ELF-1 (cell line): ENCODE measurements around the gene CHMP4B.
A peak's percentile ranks its signal among the peaks of the same experiment; 100 is the strongest.

Source experiments
- DNase-seq: peaks from one replicate; pipeline ENCODE4 v3.0.0-alpha.2; 2016; ENCODE audit warnings: low read depth, low spot score

Gene CHMP4B

GRCh38 chr20:33839591-33839990 lies 28.4 kb downstream of the CHMP4B start:
- DNase-seq = no peak

DNA sequence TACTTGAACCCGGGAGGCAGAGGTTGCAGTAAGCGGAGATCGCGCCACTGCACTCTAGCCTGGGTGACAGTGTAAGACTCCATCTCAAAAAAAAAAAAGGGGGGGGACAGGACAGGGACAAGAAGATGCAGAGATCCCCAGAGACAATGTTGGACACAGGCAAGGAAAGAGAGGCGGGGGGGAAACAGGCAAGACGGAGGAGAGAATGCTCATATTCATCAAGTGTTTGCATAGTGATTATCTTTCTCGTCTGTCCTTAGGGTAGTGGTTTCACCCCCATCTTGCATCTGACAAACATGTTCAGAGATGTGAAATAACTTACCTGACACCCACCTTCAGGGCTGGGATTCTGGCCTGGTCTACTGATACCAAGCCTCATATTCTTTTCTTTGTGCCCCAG lies 29.0 kb downstream of the CHMP4B start:
- DNase-seq = no peak

DNA sequence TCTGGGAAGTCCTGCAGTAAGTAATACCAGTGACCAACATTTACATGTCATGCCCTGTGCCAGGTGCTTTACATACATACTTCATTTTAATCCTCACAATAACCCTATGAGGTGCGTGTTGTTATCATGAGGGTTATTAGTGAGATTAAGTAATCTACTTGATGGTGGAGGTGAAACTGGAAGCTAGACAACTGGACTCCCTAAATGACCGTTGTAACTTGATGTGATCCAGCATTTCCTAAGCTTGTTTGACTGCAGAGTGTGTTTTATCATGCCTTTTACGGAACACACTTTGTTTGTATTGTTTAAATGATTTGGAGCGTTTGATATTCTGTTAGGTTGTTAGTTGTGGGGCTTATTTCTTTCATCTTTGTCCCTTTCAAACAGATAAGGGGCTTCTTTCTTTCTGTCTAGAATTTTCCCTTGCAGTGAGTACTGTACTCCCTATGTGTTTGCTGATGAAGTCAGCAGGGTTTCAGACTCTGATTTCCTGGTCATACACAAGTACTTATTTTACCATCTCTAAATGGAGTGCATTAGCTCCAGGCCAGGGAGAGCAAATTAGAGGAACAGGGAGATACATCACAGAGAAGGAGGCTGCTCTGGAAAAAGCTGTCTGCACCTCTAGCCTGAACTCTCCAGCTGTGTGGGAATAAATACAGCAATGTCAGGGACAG lies 29.7 kb downstream of the CHMP4B start:
- DNase-seq = no peak

DNA sequence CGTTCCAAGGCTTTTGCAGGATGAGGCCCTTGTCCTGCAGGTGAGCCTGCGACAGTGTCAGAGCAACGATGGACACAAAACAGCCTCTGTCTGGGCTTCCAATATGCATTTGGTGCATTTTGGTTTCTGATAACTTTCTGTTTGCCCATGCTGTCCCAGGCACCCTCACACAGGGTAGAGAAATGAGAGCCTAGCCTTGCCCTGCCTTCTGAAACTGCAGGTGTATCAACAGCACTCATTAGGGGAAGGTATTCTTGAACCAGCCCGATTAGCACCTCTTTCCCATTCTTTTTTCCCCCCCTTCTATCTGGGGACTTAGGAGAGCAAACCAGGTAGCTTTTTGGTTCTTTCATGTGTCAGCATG lies 30.3 kb downstream of the CHMP4B start:
- DNase-seq = no peak

- no peak for DNase-seq
Measured at GRCh38 chr20:33842346-33842745, 31.2 kb downstream of the CHMP4B start.

GRCh38 chr20:33843050-33843449 lies 31.9 kb downstream of the CHMP4B start:
- DNase-seq = no peak

- no peak for DNase-seq
Measured at GRCh38 chr20:33843854-33844253, 32.7 kb downstream of the CHMP4B start.

- DNase-seq = no peak
Measured at GRCh38 chr20:33846291-33846935, 35.3 kb downstream of the CHMP4B start.

DNA sequence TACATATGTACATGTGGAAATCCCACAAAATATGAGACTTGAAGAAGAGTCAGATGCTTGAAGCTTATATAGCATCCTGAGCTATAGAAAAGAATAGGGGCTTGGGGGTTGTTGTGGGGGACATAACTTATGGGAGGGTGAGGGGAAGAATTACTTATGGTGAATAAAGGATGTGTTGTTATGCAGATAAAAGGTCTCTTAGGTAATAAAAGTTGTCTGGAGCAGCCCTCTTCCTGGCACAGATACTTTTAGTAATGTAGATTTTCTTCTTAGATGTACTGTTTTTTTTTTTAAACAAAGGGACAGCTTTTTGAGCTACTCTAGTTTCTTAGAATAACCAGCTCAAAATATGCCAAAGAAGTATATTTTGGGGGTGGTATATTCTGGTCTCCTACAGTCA lies 35.9 kb downstream of the CHMP4B start:
- DNase-seq = no peak

DNA sequence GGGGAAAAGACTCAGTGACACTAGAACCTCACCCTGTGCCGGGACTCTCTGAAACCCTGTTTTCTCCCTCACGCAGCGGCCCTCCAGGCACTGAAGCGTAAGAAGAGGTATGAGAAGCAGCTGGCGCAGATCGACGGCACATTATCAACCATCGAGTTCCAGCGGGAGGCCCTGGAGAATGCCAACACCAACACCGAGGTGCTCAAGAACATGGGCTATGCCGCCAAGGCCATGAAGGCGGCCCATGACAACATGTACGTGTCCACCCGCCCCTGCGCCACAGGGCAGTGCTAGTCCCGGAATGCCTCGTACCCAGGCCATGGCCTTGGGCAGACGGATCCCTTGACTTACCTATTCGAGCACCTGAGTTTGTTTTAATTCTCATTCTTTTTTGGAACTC lies 37.2 kb downstream of the CHMP4B start:
- no peak for DNase-seq

GRCh38 chr20:33850159-33850558 lies 39.0 kb downstream of the CHMP4B start:
- no peak for DNase-seq

- no peak for DNase-seq
Measured at GRCh38 chr20:33851842-33852466, 40.8 kb downstream of the CHMP4B start.

GRCh38 chr20:33852626-33853506 lies 41.7 kb downstream of the CHMP4B start:
- DNase-seq = no peak

DNA sequence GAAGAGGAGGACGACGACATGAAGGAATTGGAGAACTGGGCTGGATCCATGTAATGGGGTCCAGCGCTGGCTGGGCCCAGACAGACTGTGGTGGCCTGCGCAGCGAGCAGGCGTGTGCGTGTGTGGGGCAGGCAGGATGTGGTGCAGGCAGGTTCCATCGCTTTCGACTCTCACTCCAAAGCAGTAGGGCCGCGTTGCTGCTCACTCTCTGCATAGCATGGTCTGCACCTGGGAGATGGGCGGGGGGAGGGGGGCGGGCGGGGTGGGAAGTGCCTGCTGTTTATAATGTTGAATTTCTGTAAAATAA lies 42.3 kb downstream of the CHMP4B start:
- no peak for DNase-seq

DNA sequence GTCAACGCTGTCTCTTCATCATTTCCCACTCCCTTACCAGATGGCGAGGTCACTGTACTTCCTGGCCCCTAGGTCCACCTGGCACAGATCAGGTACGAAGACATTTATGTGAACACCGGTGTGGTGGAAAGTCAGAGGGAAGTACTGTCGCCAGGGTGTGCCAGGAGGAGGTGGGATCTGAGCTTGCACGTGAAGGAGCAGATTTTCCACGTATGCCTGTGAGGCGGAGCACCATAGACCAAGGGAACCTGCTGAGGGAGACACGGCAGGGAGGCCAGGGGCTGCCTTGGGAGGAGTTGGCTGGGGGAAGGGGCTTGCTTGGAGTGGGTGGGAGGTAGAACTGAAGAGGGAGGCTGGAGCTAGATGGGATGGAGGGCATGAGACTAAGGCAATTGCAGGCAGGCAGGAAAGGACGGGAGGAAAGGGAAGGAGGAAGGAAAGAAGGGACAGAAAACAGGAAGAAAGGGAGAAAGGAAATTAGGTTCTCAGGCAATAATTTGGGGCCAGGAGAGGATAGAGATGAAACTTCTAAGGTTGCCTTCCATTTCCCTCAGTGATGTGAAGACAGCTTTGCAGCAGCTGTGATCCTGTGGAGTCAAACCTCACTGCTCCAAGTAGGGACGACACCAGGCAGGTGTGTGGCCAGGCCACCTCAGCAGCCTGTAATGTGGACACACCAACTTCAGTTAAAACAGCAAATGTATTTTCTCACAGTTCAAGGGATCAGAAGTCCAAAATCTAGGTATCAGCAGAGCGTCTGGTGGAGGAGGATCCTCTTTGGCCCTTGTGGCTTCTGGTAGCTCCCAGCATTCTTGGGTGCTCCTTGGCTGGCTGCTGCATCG lies 46.8 kb downstream of the CHMP4B start:
- no peak for DNase-seq

DNA sequence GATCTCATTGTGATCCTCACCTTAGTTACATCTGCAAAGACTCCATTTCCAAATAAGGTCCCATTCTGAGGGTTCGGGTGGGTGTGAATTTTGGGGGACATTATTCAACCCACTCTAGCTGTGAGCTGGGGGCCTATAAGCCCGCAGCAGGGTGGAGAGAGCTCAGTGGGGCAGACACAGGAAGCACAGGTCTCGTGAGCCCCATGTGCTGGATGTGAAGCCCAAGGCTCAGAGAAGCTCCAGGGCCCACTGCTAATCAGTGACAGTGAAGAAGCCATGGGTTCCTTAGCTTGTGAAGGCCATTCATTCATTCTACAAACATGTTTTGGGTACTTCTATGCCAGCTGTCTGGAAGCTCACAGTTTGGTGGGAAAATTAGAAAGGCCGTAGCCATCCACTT lies 47.5 kb downstream of the CHMP4B start:
- no peak for DNase-seq

GRCh38 chr20:33859157-33859695 lies 48.1 kb downstream of the CHMP4B start:
- peak; percentile 40 for DNase-seq

- DNase-seq = no peak
Measured at GRCh38 chr20:33859751-33860150, 48.6 kb downstream of the CHMP4B start.

- peak; percentile 88 for DNase-seq
Measured at GRCh38 chr20:33861458-33861857, 50.3 kb downstream of the CHMP4B start.

DNA sequence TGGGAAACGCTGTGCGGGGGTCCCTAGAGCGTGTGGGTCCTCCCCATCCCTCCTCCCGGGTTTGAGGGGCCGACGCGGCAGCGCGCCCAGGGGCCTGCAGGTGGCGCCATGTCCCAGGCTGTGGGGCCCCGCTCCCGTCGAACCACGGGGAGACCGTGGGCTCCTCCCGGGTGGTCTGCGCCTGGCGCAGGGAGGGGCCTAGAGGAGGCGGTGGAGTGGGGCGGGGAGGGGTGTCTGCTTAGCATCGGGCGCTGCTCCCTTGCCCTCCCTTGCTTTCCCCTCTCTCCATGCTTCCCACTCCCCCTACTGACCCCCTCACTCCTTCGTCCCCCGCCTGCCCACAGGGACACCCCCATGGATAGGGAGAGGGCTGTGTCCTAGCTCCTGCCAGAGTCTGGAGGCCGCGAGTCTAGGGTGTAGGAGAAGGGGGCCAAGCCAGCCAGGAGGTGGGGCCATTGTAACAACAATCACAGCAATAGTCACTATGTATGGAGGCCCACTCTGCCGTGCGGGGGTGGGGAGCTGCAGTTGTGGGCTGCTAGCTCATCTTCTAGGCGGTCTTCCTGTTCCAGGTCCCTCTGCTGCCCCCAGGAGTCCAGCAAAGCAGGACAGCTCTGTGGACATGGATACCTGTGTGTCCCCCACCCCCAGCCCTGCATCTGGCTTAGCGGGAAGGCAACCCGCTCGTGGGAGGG lies 51.7 kb downstream of the CHMP4B start:
- peak; percentile 88 for DNase-seq
